SH-SY5Y (cell line): ENCODE results near the gene FOXN3.

Source experiments
- GATA2 ChIP-seq: IDR thresholded peaks from 2 replicates; pipeline ENCODE4 v1.6.1; 2011; ENCODE audit warnings: mild to moderate bottlenecking, low read depth, low read length
- GATA3 ChIP-seq: IDR thresholded peaks from 2 replicates; pipeline ENCODE4 v1.6.1; 2011; ENCODE audit warnings: low read depth, mild to moderate bottlenecking, low read length, moderate library complexity

DNA sequence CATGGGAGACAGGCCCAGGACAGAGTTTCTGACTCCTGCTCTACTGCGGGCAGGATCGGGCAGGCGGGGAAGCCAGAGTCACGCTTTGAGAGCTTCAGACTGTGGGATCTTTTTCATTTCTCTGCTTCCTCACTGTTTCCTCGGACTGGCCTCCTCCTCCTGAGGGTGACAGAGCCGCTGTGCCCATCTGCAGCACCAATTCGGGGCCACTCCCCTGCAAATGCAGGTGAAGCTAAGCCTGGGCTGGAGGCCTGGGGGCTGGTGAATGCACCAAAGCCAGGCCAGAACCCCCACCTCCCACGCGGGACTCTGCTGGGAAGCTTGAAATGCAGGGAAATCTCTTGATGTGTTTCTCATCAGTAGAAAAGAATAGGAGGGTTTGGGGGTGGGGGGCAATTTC lies 77.5 kb downstream of the FOXN3 start:
- TF ChIP-seq GATA2 (no peak), GATA3 (no peak)
